Hematopoietic multipotent progenitor cell treated with erythropoietin and hydrocortisone succinate and interleukin-3 and kit ligand, for 6 days (in vitro differentiated cells): Measurements from ENCODE around the gene SMARCC1.

ENCODE experiments used
- DNase-seq: peaks from one replicate; pipeline ENCODE4 v3.0.0-alpha.2; 2015

SMARCC1 gene

DNA sequence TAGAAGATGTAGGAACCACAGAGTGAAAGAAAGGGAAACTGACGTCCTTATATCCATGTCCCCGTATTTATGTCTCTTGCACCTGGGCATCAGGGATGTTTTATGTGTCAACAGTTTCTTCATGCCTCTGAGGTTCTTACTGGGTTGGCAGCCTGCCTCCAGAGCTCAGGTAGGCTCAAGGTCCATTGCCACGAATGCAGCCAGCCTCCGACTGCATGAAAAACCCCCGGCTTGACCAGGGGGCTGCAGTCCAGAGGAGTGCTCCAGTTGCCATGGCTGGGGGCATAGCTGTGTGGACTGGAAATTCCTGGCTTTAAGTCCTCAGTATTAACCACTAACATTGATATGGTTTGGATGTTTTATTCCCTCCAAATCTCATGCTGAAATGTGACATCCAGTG, 200.3 kb downstream of the SMARCC1 start:
- no peak for DNase-seq

DNA sequence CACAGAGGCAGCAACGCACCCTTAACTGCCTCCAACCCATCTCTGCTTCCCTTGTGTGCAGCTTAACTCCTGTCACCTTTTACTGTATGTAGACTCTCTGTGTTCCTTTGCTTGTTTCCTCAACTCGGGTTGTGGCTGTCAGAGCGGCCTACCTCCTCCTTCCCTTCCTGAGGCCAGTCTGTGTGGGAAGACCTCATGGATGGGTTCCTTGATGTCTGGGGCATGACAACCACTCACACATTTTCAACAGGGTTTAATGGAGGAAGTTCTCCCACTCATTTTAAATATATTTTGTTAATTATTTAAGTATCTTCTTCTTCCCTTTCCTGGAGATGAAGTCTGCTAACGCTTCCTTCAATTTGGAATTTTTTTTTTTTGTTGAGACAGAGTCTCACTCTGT, 201.2 kb downstream of the SMARCC1 start:
- DNase-seq: no peak

DNA sequence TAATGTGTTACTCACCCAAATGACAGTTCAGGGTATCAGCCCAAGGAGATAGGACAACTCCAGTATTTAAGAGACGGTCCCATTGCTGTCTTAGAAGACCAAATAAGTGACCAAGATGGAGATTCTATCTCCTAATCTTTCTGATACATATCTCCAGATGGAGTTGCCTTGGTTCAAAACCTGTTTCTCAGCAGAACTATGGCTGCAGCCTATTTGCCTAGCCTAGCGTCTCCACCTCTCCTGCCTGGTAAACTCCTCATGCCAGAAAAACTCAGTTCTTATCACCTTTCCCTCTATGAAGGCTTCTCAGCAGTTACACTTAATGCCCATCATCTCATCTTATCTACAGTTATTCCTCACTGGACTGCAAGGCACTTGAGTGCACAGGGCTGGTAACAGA, 201.8 kb downstream of the SMARCC1 start:
- no peak for DNase-seq

DNA sequence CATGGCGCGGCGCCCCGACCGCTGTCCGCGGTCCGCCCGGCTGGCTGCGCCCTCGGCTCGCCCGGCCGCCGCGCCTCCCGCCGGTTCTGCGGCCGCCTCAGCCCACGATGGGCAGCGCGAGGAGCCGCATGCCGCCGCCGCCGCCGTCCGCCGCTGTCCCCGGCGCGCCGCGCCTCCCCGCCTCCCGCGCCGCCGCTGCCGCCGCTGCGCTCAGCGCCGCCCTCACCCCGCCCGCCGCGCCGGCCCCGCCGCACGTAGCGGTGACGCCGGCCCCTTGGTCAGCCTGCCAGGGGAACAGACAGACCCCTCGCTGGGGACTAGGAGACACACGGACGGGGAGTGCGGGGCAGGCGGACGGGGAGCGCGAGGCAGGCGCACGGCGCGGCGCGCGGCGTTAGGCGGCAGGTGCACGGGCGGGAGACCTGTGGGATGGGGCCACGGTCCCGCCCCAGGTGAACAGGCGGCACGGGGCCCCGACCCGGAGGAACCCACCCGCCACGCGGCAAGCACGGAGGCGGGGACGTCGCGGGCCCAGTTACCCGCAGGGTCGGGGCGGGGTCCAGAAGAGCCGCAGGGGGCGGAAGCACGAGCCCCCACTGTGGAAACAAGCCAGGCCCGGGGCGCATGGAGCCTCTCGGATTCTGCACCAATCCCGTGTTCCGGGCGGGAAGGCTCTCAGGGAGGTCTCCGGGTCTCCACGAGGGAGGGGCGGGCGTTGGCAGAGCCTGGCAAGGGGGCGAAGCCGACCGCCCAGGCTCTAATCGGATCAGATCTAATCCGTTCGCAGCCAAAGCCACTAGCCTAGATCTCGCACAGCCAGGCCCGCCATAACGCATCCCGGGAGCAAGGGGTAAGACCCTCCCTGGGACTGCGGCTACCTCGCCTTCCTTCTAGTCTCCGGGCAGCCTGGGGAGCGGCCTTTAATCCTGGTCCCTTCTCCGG, 202.7 kb downstream of the SMARCC1 start, which contains the start of gene CSPG5:
CSPG5 (minus strand) TSS at position 175 of the 942 bp plus-strand sequence; CDS start at position 3, 172 bp downstream.
- DNase-seq: peak; percentile 24

DNA sequence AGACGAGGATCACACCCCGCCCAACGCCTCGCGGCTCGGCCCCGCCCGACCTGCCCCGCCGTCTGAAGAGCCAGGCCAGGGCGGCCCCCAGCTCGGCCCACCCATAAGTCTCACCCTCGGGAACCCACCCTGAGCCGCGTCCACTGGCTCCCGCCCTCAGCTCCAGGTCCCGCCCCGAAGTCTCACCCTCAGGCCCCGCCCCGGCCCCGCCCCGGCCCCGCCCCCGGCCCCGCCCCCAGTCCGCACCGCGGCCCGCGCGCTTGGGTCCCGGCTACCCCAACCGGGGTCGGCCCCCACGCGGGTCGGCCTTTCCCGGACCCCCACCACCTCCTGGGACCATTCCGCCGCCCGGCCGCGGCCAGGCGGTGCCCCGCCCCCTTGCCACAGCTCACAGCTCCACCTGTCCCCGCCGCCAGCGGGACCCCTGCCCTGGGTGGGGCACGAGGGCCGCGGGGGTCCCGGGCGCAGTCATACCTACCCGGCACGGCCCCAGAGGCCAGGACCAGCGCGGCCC, 203.5 kb downstream of the SMARCC1 start:
- DNase-seq: peak; percentile 77

DNA sequence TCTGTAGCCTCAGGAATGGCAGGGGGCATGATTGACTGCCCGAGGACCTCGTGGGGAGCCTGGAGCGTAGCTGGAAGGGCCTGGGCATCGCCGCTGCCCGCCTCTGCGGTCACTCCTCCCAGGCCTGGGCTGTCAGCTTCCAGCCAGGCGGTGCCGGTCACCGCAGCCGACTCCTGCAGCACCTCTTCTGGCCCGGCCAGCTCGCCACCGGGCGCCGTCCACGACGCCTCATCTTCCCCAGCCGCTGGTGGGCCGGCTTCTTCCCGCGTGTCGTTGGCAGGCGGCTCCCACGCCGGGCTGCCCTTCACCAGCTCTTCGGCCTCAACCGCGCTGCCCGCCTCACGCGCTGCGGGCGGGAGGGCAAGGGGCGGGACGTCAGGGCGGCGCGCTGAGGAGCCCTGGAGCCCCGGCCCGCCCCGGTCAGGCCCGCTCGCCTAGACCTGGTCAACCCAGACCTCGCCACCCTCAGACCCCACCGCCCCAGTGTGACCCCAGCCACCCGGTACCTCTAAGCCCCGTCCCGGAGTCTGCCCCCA, 204.0 kb downstream of the SMARCC1 start:
- no peak for DNase-seq

DNA sequence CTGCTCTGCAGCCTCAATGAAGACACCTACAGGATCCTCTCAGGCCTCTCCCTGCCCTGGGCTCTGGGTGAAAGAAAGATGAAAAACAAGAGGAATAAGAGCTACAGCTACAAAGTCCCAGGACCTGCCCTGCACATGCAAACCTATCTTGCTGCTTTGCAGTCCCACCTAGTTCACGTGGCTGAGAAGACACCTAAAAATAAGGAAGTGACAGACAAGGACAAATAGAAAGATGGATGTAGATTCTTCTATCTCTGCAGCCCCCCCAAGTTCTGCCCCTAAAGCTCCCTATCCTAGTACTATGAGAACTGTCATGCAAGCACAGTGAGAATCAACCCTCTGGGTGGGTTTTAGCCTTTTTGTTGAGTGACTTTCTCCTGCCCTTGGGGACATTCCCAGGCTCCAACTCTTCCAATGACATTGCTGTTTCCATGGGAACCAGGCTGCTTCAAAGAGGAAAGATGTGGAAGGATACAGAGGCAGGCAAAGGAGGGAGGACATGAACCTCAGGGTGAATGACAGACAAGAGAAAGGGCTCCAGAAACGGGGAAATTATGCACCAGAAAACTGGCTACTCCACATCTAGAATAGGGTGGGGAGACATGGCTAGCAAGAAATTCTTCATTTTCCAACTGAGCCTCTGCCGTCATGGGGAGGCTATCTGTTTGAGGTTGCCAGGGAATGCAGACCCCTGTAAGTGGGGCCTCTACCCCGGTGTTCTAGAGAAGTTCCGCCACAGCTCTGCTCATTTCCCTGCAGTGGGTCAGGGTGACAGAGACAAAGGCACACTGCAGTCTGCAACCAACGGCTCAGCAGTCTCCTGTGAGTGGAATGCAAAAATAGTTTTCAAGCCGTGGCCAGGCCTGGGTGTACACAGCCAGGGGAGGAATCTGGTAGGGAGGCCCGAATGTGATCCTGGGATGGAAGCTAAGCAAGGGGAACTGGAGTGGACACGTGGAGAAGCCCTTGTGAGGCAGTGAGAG, 208.2 kb downstream of the SMARCC1 start:
- DNase-seq: no peak

DNA sequence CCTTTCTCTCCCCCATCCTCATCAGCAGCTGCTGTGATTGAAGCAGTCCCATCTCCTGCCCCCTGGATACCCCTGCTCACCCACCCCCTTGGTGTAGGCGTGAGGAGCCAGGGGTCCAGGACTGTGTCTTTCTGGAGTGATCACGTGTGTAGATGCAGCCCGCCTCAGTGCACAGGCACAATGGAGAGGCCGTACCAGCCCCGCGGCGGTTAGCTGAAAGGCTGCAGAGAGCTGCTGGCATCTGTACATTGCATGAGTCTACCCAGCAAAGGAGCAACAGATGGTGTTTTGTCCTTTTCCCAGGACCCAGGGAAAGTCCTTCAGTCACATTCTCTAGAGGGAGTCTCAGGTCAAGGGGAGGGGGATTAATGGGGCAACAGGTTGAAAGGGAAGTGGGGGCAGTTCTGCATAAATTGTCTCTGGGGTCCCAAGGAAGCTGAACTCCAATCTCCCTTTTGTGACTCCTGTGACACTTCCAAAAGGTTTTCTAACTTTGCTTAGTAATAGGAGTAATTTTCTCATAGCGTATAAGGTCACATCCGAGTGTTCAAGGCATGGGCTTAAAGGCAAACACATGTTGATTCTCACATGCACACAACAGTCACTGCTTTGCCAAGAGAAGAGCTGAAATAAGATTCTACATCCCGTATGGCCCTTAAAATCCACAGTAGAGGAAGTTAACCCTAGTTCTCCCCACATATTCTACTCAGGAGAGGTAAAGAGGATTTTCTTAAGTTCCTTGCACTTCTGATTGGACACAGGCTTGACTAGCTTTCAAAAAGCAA, 210.1 kb downstream of the SMARCC1 start:
- no peak for DNase-seq

DNA sequence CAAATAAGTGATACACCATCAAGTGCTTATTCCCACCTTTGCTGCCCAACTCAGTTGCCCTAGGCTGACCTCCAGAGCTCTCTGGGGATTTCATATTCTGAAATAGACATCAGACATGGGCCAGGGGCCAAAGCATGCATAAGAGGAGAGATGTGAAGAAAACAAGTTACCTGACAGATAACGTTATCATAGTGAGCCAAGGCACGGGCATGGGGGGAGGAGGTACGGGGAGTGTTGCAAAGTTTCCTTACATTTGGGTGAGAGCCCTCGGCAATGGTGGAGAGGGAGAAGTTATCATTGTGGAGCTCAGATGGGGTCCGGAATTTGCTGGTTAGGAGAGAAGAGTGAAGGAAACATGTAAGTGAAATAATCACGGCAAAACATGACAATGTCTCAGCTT, 212.8 kb downstream of the SMARCC1 start:
- peak; percentile 14 for DNase-seq

DNA sequence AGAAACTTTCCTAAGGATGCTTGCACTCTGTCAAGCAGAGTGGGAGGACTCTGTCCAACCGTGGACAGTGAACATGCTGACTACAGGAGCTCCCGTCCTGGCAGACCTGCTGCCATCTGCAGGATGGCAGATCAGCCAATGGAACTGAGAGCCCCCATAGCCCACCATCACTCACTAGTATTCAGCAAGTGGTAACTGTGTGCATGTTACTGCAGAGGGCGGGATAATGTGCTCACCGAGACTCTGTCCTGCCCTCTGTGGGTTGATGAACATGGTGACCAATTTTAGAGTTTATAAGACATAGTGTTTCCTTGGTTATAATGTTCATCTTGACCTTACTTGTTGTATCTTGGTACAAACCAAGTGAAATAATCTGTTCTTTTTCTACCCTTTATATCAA, 214.5 kb downstream of the SMARCC1 start:
- DNase-seq: no peak

DNA sequence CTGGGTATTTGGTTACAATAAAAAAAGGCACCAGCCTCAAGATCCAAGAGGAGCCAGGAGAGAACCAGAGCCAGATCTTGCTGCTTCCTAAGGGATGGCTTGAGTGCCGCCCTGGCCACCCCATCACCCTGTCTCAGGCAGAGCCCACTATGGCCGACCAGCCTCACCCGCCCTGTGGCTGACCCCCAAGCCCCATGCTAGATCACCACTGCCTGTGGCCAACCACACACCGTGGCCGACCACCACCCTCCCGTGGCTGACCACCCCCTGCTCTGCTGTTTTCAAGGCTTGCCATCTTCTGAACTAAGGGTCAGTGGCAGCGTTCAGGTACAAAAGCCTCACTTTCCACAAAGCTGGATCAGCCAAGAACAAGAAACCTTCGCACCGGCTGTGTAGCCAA, 215.0 kb downstream of the SMARCC1 start:
- DNase-seq: no peak

DNA sequence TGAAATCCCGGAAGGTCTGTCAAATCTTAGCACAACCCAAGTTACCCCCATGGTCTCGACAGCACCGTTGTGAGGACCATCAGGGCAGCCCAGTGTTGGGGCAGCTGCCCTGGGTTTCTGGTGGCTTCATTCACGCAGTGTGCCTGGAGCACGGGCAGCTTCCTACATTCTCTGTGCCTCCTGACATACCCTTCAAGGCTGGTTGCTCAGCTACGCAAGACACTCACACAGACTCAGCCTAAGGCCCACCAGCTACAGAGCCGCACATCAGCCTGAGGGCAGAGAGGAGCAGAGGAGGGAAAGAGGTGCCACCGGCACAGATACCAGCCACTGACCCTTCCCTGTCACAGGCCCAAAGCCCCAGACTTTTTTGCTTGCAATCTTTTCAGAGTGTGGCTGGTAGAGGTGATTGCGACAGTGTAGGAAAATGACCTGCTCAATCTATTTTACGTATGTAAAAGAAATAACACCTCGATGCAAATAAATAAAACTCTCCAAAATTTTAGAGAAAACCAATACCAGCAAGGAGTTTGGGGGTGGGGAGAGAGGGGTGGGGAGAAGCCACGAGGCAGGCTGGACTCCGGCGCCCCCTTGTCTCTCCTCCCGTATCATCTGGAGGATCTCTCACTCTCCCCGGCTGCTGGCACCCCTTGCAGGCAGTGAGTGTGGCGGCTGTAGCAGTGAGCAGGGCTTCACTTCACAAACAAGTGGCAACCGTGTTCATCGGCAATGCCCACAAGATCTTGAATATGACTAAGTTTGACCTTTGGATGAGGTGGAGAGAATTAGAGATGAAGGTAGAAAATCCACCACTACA, 215.8 kb downstream of the SMARCC1 start:
- no peak for DNase-seq

DNA sequence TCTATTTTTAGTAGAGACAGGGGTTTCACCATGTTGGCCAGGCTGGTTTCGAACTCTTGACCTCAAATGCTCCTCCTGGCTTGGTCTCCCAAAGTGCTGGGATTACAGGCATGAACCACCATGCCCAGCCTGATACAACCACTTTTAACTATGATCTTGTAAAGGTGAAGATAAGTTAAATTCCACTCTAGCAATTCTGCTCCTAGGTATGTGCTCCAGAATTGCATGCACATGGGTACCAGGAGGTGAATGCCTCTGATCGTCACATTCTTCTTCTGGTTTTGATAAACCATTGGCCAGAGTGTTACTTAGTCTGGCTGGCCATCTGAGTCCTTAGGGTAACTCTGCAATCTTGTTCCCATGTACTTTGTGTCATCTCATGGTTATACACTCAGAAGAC, 225.3 kb downstream of the SMARCC1 start:
- no peak for DNase-seq

DNA sequence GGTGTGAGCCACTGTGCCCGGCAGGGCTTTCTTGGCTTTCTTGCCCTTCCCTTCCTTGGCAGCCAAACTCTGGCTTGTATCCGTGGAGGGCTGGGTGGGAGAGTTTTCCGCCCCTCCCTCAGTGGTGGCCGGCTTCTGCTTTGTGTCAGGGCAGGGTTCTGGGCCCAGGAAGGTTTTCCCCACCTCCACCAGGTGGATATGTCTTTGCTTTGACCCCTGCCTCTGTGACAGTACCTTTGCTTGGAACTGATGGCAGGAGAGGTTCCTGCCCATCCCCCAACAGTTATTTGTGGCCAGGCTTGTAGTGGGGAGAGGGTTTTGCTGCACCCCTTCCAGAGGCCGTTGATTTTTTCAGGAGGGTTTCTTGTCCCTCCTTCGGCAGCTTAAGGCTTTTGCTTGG, 227.4 kb downstream of the SMARCC1 start:
- no peak for DNase-seq

DNA sequence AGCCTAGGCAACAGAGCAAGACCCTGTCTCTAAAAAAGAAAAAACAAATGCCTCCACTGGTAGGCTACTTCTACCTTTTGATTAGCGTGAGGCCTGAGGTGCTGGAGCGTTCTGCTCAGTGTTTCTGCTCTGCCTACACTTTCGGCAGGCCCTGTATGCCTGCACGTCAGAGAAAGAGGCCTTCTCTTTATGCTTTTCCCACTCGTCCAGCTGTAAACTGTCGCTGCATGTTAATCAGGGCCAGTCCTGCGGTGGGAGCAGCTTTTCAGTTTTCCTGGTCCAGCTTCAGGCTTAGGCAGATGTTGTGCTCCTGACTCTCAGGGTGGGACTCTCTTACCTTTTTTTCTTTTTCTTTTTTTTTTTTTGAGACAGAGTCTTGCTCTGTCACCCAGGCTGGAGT, 228.3 kb downstream of the SMARCC1 start:
- no peak for DNase-seq

DNA sequence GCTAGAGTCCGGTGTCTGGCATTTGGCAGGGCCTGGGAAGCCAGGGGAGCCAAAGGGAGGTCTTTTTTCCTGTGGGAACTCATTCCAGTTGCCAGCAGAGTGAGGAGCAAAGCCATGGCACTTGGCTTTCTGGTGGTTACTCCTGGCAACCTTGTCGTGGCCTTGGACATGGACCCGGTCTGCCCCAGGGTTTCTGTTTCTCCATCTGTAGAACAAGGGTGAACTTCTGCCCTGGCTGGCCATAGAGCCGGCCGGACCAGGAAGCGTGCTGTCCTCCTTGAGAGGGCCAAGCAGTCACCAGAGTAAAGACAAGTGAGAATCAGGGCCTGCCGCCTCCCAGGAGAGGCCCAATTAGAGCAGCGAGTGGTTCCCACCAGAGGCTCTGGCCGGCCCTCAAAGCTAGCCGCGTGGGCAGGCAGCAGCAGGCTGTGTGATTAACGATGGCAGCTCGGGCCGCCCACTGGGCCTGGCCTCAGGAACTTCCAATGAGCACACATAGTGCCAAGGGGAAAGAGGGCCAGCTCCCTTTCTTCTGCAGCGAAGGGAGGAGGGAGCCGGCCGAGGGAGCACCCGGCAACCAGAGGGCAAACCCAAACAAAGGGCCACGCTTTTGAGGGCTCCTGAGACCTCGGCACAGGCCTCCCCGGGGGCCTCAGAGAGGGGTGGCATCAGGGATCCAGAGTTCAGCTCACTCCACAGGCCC, 239.1 kb downstream of the SMARCC1 start:
- DNase-seq: no peak

DNA sequence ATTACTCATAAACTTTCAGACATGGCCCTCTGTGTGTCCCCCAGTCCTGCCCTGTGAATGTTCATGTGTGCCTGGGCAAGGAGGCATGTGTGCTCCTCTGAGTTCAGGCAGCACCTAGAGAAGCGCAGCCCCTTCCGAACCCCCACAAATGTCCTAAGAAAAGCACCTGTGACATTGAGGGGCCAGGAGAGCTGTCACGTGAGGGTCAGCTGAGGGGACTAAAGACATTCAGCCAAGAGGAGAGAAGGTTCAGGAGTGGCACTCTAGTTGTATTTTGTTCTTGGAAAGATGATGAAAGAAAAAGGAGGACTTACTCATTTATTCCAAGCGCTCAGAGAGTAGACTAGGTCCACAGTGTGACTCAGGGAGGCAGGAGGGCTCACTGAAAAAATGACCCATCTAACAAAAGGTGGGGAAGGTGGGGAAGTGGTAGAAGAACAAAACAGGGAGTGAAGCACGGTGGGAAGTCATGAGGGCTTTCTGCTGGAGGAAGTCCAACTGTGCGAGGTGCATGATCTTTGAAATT, 240.0 kb downstream of the SMARCC1 start:
- no peak for DNase-seq

DNA sequence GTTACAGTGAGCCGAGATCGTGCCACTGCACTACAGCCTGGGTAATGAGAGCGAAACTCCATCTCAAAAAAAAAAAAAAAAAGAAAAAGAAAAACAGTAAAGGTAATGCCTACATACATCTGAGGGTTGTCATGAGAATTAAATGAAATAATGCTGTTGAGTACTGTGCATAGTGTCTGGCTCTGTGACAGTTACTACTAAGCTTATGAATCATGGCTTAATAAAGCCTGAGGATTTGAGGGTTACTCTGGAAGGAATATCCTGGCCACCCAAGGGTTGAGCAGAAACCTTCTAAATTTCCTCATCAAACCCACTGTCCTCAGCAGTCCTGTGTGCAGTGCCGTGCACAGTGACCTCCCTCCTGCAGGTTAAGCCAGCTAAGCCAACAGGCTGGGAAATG, 241.4 kb downstream of the SMARCC1 start:
- no peak for DNase-seq

DNA sequence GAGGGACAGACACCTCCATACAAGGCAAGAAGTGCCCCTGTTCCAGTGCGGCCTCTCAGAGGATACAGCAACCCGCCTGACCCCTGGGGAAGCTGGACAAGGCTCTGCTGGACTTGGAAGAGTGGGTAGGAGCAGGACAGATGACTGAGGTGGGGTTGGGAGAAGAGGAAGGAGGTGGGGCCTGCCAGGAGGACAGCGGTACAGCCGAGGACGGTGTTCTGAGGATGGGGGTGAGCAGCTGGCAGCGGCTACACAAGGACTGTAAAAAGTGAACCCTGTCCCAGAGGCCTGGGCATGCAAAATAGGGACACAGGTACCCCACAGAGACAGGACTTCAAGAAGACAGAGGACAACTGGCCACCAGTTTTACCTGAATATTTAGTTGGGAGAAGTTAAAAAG, 244.7 kb downstream of the SMARCC1 start:
- DNase-seq: no peak

DNA sequence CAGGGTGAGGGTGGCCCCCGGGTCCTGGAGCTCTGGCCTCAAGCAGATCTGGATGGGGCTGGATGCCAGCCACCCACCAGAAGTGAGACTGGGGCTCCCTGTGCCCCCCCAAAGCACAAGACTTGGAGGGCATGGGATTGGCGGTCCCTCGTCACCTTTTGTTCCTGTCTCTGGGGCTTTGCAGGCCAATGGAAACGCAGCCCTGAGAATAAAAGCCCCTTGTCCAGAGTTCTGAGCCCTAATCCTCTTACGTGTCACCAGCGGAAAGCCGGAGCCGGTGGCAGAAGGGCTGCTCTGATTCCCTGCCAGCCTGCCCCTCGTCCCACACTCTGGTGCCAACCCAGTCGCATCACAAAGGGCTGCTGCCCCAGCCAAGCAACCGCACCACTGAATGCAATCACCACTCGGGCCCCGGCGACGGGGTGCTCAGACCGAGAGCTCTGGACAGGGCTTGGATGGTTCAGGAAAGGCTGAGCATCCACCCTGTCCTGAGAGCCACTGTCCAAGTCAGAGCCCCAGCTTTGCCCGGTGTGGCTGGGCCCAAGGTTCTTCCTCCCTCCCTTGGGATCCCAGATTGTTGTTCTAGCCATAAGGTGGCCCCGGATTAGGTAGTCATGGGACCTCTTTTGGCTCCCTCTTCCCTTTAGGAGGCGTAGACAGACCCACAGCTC, 245.3 kb downstream of the SMARCC1 start:
- DNase-seq: no peak
